ENCODE measurements around the gene HELZ2.

- no peak for TF ChIP-seq CTCF (IDR thresholded peaks at IDR 0.05)
- TF ChIP-seq POLR2A (IDR thresholded peaks at IDR 0.05) = no peak
Observed at GRCh38 chr20:63564036-63564810, 9.8 kb downstream of the HELZ2 start.
